Nephron progenitor cell (in vitro differentiated cells): Measurements from ENCODE around the gene ANO5.

Experiments
- DNase-seq: peaks from one replicate; pipeline ENCODE4 v3.0.0; 2021
- H3K27ac Mint-ChIP-seq: 2 replicates; pipeline ENCODE4 v1.8.0; 2021; ENCODE audit warnings: mild to moderate bottlenecking, moderate library complexity, mixed read lengths
- H3K27me3 Mint-ChIP-seq: 2 replicates; pipeline ENCODE4 v1.8.0; 2021; ENCODE audit warnings: mild to moderate bottlenecking, low read depth, mixed read lengths; ENCODE audit not compliant: poor library complexity
- H3K36me3 Mint-ChIP-seq: 2 replicates; pipeline ENCODE4 v1.8.0; 2021; ENCODE audit warnings: low read depth, mixed read lengths
- H3K4me1 Mint-ChIP-seq: 2 replicates; pipeline ENCODE4 v1.8.0; 2021; ENCODE audit warnings: mixed read lengths
- H3K4me3 Mint-ChIP-seq: 2 replicates; pipeline ENCODE4 v1.8.0; 2021; ENCODE audit warnings: mild to moderate bottlenecking, moderate library complexity, mixed read lengths
- H3K9me3 Mint-ChIP-seq: 2 replicates; pipeline ENCODE4 v1.8.0; 2021; ENCODE audit warnings: mild to moderate bottlenecking, moderate library complexity, mixed read lengths
- CTCF ChIP-seq: fragments of 200-600 bp; sonication (generic); IDR thresholded peaks from 2 replicates; pipeline ENCODE4 v1.5.0; 2021; ENCODE audit warnings: antibody characterized with exemption

The ANO5 gene

GRCh38 chr11:22192642-22193347, at the start of gene ANO5:
Gene ANO5 (plus strand): TSS chr11:22193085. CDS start chr11:22193493, 408 bp downstream.
- H3K9me3 Mint-ChIP-seq: no peaks in the 10 kb centered on the region
- H3K36me3 Mint-ChIP-seq: no peaks in the 10 kb centered on the region
- peak; percentile 86 for DNase-seq
- TF ChIP-seq CTCF: no peak
- H3K27me3 Mint-ChIP-seq: peaks cover 70% of the 10 kb centered on the region
- H3K27ac Mint-ChIP-seq: no peak within 1 kb of the TSS
- H3K4me3 Mint-ChIP-seq: peak within 1 kb of the TSS; percentile 97
- peaks cover 18% of the 10 kb centered on the region for H3K4me1 Mint-ChIP-seq

- TF ChIP-seq CTCF: no peak
- Mint-ChIP-seq H3K36me3 (no peaks in the 10 kb centered on the region), H3K9me3 (no peaks in the 10 kb centered on the region), H3K4me1 (no peaks in the 10 kb centered on the region), H3K4me3 (no peak overlapping the region), H3K27me3 (peaks cover 4% of the 10 kb centered on the region), H3K27ac (no peak overlapping the region)
- no peak for DNase-seq
Measured at GRCh38 chr11:22151649-22152197, 41.2 kb upstream of the ANO5 start.

- Mint-ChIP-seq H3K4me3 (no peak overlapping the region), H3K4me1 (no peaks in the 10 kb centered on the region)
- DNase-seq: no peak
Measured at GRCh38 chr11:22157531-22157930, 35.4 kb upstream of the ANO5 start.

GRCh38 chr11:22161489-22161888, 31.4 kb upstream of the ANO5 start:
- no peak for DNase-seq
- H3K9me3 Mint-ChIP-seq: no peaks in the 10 kb centered on the region
- no peak for TF ChIP-seq CTCF

More at GRCh38 chr11:22157531-22157930, 35.4 kb upstream of the ANO5 start:
- no peaks in the 10 kb centered on the region for H3K9me3 Mint-ChIP-seq
- H3K36me3 Mint-ChIP-seq: no peaks in the 10 kb centered on the region
- H3K27me3 Mint-ChIP-seq: peaks cover 6% of the 10 kb centered on the region
- no peak overlapping the region for H3K27ac Mint-ChIP-seq
- TF ChIP-seq CTCF: no peak

GRCh38 chr11:22162756-22163155, 30.1 kb upstream of the ANO5 start:
- H3K36me3 Mint-ChIP-seq: no peaks in the 10 kb centered on the region
- TF ChIP-seq CTCF: no peak
- no peaks in the 10 kb centered on the region for H3K9me3 Mint-ChIP-seq
- H3K27ac Mint-ChIP-seq: no peak overlapping the region
- peaks cover 6% of the 10 kb centered on the region for H3K27me3 Mint-ChIP-seq
- no peak overlapping the region for H3K4me3 Mint-ChIP-seq
- H3K4me1 Mint-ChIP-seq: no peaks in the 10 kb centered on the region
- DNase-seq: no peak

More at GRCh38 chr11:22161489-22161888, 31.4 kb upstream of the ANO5 start:
- Mint-ChIP-seq H3K4me1 (no peaks in the 10 kb centered on the region), H3K4me3 (no peak overlapping the region), H3K36me3 (no peaks in the 10 kb centered on the region), H3K27ac (no peak overlapping the region), H3K27me3 (peaks cover 6% of the 10 kb centered on the region)

- DNase-seq: no peak
- TF ChIP-seq CTCF: no peak
- peak overlapping the region; percentile 44 for H3K27ac Mint-ChIP-seq
Measured at GRCh38 chr11:22163394-22163797, 29.5 kb upstream of the ANO5 start.

More at GRCh38 chr11:22163394-22163797, 29.5 kb upstream of the ANO5 start:
- peaks cover 5% of the 10 kb centered on the region for H3K27me3 Mint-ChIP-seq
- H3K4me1 Mint-ChIP-seq: no peaks in the 10 kb centered on the region
- no peaks in the 10 kb centered on the region for H3K9me3 Mint-ChIP-seq
- H3K4me3 Mint-ChIP-seq: no peak overlapping the region
- no peaks in the 10 kb centered on the region for H3K36me3 Mint-ChIP-seq
